Measurements from ENCODE around the gene CERS2. TPM values are rescaled to one million over a fixed set of nuclear protein-coding genes. Genes with fewer than 3 reads are reported as not detected.

The CERS2 gene
- polyA plus RNA-seq, 5 donors: 232 to 283 (median 242) TPM

DNA sequence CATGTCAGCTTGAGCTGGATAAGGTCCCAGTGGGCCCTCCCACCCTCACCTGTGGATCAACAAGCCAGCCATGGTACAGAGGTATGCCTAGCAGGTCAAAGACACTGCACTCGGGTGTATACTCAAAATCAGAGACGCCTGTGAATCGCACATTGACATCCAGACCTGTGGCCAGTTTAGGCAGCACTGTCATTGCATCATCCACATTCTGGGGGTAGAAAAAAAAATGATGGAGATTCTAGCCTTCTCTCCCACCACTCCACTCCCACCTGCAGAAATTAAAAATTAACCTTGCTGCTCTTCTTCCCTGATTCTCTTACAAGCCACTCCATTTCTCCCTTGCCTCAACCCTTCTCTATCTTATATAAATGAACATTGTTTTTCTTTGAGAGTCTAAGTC is 25.8 kb upstream of the CERS2 start:
- no peak for DNase-seq

DNA sequence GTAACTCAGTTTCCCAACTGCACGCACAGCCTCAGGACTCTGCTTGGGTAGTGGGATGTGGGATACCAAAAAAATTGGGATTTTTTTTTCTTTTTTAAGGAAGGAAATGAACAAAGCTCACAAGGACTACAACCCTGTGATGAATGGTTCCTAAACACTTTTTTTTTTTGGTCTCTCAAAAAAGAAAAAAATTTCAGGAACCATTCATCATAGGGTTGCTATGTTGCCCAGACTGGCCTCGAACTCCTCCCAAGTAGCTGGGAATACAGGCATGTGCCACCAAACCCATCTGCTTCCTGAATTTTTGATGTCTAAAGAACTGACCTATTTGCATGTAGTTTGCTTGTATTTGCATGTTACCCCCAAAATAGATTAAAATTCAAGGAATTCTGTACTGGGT is 25.3 kb upstream of the CERS2 start:
- DNase-seq: no peak

DNA sequence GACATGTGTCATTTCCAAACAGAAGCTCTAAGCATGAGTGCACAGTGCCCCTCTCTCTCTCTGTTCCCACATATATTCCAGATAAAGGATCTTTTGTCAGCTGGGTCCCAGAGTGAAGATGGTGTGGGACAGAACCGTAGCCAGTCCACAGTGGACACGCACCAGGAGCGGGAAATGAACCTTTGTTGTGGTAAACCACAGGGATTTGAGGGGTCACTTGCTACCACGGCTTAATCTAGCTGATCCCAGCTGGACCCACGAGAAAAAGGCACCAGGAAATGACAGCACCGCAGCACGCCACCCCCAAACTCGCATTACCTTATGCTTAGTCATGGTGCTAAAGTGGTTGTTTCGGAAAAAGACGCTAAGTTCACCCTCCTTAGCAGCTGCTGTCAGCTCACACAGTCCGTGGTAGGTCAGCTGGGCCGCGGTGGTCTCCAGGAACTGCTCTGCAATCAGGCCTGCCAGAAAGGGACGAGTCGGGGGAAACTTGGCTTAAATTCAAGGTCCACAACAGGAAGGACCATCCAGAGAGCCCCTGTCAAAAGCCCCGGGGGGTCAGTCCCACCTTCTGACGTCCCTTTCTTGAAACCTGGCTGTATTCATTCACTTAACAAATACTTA is 24.5 kb upstream of the CERS2 start:
- no peak for DNase-seq

DNA sequence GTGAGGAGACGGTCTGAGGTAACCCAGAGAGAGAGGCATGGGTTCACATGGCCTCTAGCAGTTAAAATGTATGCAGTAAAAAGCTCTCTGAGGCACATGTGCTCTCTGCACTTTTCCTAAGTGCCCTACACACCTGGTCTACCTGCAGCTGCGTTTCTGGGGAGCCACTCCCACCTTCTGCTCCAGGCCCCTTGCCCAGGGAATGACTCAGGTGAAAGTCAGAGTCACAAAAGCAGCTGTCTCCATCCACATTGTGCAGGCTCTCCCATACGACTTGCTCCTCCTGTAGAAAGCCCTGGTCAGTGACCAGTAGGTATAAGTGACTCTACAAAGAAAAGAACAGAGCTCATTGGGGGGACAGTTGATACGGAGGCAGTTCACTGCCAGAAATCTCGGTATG is 23.3 kb upstream of the CERS2 start:
- DNase-seq: no peak

DNA sequence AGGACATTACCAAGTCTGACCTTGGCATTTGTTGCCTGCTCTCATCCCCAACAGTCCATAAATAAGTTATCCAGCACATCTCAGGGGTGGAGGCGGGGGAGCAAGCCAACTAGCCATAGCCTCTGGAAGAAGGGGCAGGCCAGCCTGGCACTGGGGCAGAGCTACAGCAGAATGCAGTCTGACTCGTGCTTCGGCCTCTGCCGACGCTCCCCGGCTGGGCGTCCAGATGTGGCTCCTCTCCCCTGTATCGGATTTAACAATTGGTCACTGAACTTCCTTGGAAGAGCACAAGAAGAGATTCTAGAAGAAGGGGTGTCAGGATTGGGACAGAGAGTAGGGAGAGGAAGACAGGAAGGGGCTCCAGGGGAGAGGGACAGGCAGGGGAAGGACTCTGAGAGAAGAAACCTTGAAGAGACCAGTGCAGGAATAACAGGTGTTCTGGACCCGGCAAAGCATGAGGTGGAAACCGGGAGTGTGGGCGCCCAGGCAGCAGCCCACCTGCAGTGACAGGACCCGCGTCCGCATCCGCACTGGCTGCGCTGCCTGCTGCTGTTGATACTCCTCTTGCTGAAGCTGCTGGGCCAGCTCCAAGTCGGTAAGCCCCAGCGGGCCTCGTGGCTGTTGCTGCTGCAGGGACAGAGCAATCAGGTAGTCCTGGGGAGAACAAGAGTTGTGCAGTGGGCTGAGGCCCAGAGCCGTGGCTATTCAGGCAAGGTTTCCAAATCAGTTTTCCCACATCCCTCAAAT is 22.7 kb upstream of the CERS2 start:
- no peak for DNase-seq

DNA sequence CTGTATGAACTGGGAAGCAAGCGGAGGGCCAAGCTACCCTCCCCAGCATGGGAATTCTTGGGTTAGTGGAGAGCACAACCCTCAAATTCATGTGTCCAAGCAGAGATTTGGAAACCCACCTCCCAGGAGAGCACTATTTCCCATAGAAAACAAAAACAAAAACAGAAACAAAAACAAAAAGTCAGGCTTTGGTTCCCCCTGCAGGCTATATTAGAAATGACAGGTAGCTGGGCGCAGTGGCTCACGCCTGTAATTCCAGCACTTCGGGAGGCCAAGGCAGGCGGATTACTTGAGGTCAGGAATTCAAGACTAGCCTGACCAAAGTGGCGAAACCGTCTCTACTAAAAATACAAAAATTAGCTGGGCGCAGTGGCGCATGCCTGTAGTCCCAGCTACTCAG is 21.3 kb upstream of the CERS2 start:
- no peak for DNase-seq

DNA sequence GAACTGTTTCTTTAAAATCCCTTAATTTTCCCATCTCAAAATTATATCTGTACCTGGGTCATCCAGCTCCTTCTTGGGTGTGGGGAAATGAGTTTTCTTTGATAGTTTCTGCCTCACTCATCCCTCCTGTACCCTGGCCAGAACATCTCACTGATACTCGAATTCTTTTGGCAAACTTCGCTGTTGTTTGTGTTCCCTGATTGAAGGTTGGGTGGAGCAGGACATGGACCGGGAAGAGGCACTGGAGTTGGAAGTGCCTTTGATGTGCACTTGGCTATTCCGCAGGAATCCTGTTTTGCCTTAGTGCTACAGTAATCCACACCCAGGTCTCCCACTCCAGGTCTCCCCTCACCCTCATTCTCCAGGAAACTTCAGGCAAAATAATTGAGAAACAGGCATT is 20.8 kb upstream of the CERS2 start:
- DNase-seq: no peak

DNA sequence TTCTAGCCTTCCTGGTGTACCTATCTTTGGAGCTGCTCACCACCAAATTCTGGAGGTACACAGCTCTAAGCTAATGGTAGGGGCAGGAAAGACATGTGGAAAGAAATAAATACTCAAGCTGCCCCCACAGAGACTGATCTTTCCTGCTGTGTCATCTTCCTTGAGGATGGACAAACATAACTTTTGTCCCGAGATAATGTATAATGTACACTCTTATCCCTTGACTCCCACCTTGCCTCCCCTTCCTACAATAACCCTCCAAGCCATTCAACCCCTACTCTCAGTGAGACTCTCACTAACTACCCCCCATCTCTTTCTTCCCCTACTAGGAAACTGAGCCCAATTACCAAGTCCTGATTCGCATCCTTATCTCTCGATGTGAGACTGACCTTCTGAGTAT is 19.6 kb upstream of the CERS2 start:
- DNase-seq: no peak

DNA sequence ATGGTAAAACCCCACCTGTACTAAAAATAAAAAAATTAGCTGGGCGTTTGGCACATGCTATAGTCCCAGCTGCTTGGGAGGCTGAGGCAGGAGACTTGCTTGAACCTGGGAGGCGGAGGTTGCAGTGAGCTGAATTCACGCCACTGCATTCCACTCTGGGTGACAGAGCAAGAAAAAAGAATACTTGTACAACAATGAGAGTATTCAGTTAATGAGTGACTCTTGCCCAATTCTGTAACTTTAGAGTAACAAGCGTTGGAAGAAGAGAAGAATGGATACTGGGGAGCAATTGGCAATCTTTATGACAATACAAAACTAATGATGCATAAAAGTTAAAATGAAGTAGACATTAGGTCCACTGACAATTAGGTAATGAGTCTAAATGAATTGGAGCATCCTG is 18.0 kb upstream of the CERS2 start:
- no peak for DNase-seq

DNA sequence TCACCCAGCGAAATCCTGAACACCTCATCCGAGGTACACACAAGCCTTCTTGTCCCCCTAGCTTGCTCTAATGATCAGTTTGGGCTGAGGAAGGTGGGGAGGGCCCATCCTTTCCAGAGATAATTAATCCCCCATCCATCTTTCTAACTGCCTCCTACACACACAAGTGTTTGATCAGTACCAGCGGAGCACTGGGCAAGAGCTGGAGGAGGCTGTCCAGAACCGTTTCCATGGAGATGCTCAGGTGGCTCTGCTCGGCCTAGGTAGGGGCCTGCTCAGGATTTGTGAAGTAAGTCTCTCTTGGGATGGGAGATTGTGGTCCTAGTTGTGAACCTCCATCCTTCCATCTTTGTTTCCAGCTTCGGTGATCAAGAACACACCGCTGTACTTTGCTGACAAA is 13.3 kb upstream of the CERS2 start:
- no peak for DNase-seq

DNA sequence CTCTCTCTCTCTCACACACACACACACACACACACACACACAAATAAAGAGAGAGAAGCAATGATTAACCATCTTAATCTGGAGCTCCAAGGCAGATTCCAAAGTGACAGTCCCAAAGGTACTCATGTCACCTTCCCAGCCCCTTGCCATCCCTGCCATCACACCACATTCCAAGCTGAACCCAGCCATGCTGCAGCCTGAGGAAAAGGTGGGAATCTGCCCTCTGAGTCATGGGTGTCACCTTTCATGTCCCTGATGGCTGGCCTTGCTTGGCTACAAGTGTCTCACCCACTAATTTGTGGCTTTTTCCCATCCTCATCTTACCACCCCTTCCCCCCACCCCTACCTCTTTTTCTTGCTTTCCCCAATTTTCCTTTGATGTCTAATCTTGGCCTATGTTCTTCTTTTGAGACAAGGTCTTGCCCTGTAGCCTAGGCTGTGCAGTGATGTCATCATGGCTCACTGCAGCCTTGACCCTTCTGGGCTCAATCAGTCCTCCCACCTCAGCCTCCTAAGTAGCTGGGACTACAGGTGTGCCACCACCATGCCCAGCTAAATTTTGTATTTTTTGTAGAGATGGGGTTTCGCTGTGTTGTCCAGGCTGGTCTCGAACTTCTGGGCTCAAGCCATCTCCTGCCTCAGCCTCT is 10.7 kb upstream of the CERS2 start:
- DNase-seq: no peak

DNA sequence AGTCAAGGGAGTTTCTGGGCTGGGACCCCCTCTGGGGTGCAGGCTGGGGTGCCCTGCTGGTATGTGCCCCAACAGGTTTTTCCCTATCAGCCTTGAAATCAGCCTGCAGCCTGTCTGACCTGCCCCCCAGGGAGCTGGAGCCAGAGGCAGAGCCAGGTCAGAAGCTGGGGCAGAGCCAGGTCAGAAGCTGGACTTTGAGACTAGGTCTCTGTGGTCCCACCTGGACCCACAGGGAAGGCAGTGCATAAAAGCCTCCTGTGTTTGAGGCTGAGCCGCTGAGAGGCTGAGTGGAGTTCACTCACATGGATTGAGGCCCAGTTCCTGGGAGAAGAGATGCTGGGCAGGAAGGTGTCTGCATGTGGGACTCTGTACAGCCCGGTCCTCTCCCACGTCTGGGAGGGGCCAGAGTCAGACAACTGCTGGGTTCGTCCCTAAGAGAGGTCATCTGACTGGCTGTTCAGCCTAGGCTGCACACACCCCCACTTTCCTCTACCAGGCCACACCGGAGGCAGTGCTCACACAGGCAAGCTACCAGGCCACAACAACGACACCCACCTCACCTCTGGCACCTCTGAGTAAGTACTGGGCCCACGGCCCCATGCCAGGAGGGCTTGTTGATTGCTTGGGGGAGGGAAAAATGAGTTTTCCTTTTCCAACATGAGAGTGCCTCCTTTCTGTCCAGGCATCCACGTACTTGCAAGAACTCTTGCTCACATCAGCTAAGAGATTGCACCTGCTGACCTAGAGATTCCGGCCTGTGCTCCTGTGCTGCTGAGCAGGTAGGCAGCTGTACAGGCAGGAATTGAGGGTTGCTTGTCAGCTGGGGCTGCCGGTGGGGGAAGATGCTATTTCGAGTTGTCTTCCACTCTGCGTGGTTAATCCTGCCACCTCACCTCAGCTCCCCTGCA is 7.4 kb upstream of the CERS2 start, which contains the start of gene ANXA9:
TSS of gene ANXA9 (plus strand) at position 488 of the 908 bp plus-strand sequence. CDS start 814 bp downstream, outside the sequence.
- no peak for DNase-seq

DNA sequence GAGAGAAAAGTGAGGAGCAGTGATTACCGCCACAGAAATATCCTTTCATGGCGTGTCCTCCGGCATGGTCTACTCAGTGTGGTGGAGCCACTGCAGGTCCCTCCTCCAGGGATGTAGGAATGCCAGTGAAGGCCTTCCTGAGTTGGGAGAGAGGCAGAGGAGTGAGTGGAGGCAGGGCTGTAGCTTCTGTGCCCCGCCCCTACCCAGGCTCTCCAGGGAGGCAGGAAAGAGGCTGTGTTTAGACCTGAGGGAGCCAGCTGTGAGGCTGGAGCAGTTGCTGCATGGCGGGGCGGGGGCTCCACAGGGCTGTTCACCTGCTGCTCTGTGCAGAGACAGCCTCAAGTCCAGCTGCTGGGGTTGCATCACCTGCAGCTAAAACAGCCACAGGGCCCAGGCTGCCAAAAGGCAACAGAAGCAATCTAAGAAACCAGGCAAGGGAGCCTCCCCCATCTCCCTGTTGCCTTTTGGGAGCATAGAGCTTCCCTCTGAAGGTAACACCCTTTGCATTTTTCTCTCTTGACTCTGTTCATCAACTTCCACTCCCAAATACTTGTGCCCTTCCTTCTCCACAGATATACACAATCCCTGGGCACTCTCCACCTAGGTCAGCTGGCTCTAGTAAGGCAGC is 6.7 kb upstream of the CERS2 start:
- DNase-seq: no peak

DNA sequence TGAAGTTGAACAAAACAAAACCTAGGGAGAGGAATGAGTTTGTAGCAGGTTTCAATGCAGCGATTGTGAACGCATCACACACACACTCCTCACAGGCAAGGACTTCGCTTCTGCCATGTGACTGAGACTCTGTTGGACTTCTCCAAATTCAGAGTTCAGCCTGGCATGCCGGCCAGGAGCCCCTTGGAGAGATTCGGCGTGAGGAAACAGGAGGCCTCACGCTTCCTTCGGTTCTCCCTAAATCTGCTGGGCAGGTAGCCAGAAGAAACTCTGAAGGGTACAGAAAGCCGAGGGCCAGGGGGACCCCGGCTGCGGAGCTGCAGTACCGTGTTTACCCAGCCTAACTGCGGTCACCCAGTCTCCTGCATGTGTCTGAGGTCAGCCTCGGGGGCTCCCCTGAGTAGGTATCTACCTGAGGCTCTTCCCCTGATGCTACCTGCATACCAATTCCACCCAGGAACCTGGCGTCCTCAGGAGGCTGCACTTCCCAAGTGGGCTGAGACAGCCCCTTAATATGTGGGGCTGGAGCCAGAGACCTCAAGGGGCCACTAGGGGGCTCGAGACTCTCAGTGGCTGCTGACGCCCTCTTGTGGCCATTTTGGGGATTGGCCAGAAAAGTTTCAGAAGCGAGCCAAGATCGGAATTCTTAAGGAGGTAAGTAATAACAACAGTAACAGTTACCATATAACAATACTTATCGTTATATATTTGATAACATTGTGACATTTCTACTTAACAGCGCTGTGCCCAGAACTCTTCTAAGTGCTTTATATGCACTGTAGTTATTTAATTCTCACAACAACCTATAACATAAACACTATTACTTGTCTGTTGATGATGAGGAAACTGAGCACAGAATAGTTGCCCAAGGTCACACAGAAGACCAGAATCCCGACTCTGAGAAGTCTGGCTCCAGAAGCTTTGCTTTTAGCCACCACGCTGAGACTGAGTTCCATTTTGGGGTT is 4.7 kb upstream of the CERS2 start:
- peak; percentile 78 to 89 for DNase-seq

DNA sequence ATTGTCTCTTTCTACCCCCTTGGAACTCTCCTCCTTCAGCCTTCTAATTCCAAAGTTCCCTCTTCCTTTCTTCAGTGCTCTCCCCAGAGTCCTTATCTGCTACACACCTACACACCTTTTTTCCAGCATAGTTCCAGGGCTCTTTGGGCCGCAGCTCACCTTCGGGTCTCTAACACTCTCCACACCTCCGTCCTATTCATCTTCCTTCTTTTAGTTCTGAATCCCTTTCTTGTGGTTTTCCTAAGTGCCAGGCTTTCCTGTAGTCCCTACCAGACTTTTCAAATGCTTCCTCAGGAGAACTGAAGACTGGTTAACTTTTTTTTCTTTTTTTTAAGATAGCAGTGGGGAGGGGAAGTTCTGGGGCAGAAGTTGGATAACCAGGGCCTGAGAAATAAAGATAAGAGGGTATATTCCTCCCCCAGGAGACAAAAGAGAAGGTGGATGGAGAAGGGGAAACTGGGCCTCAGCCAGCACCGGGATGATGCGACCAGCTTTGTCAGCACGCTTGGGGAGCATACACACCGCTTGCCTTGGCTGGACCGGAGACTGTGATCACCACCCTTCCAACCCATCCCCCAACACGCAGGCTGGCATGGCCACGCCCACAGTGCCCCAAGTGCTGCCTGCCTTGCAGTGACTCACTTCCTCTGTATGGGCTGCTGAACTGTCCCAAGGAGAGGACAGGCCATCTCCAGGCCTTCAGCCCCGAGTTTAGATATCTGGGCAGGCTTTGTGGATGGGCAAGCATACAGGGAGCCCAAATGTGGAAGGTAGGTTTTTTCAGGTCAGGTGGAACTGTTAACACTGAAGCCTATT is 2.5 kb upstream of the CERS2 start:
- DNase-seq: peak in 1 of 2 donors; percentile 37

DNA sequence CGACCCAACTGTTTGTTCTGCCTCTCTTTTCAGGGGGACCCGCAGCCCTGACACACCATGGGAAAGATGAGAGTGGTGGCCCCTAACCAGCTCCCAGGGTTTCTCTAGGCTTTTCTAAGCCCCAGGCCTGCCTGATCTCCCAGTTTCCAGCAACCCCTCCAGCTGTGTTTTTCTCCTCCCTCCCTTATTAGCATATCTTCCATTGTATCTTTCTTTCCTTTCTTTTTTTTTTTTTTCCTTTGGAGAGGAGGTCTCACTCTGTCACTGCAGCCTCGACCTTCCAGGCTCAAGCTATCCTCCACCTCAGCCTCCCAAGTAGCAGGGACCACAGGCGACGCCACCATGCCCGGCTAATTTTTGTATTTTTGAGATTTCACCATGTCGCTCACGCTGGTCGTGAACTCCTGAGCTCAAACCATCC is 1.8 kb upstream of the CERS2 start:
- DNase-seq: no peak

DNA sequence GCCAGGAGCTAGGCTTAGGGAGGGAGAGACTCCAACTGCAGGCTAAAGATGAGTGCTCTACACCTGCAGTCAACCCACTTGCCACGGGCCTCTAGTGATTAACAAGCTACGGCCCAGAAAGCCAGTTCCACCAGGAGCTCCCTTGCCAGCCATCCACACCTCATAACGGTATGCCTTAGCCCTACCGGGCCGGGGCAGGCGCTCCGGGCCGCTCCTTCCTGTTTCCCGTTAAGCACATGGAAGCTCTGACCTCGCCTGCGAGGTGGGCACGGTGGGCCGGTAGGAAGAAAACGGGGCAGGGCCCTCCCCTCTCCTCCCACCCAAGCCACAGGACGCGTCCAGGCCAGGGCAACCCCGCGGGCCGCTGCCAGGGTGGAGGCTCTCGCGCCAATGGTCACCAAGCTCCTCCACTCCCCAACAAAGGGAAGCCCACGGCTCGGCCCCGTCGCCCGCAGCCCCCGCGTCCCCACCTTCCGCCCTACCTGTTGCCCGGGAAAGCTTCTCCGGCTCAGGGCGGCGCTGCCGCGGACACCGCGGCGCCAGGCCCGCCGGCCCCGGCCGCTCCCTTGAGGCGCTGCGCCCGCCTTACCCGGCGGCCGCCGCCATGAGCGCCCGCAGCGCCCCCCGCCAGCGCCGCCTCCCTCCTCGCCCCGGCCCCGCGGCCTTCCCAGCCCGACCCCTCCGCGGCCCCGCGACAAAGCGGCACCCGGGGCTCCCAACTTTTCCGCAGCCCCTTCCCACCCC is 627 bp downstream of the CERS2 start:
- no peak for DNase-seq

DNA sequence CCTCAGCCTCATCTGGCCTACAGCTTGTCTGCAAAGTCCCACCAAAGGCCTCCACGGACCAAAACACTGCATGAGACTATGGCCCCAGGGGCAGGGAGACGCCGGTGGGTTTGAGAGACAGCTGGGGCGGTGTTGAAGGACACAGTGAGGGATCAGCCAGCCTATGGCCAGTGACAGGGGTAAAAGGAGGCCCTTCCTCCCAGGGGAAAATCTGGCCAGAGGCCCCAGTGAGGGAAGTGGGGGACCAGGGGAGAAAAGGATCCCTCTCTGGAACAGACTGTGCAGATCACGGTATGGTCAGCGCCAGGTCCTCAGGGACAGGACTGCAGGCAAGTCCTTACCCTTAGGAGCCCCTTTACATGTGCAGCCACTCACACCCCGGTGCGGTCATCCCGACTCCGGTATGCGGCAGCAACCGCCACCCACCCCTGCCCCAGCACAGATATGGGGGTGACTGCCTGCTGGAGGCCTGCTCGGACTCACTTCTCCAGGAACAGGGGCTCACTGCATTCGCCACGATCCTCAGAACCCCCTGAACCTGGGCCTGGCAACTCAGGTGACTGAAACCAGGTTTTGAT is 1.3 kb downstream of the CERS2 start:
- DNase-seq: no peak
